HG02970 (cell line): ENCODE results near the gene TANC1.

Source experiments
- ATAC-seq: cut with Tn5 transposase; IDR thresholded peaks from one replicate; pipeline ENCODE4 v1.9.1; 2021; ENCODE audit warnings: mild to moderate bottlenecking, moderate library complexity, moderate number of reproducible peaks; ENCODE audit not compliant: unreplicated experiment, low FRiP score

TANC1 gene

DNA sequence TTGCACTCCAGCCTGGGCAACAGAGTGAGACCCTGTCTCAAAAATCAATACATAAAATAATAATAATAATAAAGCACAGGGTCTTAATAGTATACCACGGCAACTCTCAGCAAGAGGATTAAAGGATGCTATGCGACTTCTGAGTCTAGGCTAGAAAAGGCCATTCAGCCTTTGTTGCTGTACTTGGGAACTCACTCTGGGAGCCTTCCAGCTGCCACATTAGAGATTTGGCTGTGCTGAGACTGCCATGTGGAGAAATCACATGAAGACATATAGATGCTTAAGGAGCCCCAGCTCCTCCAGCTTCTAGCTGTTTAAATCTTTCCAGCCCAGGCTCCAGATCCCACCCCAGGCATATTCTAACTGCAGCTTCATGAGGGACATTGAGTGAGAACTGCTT is 8.2 kb upstream of the TANC1 start:
- ATAC-seq: no peak

DNA sequence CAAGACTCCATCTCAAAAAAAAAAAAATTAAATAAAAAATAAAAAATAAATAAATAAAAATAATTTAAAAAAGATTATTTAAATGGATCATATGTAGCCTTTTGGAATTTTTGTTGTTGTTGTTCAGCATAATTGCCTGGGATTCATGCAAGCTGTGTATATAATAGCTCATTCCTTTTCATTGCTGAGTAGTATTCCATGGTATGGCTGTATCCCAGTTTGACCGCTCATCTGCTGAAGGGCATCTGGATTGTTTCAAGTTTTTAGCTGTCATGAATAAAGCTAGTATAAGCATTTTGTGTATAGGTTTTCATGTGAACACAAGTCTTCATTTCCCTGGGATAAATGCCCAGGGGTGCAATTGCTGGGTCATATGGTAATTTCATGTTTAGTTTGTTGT is 6.4 kb upstream of the TANC1 start:
- ATAC-seq: no peak

DNA sequence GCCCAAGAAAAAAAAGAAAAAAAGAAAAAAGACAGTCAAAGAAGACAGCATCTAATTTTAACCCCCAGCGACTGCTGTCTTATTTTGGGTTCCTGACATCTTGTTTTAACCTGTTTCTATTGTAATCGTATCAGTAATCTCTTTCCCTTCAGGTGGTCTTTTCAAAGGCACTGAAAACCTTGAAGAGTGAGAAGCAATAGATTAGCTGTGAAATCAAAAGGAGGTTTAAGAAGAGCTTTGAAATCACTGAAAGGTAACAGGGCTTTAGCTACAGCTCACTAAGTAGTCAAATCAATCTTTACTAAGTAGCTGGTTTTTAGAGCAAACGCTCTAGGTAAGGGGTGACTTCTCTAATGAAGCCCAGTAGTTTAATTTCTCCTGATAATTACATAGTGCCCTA is 5.4 kb upstream of the TANC1 start:
- no peak for ATAC-seq

DNA sequence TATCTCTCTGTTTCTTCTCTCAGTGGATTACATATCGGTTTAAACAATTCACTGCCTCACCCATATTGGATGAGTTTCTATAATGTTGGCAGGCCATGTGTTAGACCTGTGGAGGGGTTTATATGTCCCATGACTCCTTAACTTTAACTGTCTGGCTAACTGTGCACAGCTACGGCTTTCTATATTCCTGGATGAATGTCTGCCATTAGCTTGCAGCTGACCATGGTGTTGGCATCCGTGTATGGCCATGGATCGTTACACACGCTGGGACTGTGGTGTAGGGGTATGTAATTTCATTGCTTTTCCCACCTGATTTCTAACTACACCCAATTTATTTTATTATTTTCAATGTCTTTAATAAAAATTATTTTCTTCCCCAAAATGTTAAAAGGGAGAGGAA is 3.3 kb upstream of the TANC1 start:
- ATAC-seq: no peak

DNA sequence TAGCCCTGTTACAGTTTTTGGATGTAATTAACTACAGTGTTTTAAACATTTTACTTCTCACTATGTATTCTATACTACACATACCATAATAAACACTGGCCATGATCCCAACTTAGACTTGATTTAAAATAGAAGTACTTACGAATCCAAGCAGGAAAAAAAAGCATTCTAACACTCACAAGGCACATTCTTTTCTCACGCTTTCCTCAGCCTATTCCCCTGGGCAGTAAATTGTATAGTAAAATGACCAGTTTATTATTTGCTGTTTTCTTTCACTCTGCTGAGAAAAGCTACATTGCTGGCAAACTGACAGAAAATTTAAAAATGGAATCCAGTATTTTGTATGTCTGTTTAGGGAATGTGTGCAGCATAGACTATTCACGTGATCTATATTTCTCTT is 2.8 kb upstream of the TANC1 start:
- ATAC-seq: no peak

DNA sequence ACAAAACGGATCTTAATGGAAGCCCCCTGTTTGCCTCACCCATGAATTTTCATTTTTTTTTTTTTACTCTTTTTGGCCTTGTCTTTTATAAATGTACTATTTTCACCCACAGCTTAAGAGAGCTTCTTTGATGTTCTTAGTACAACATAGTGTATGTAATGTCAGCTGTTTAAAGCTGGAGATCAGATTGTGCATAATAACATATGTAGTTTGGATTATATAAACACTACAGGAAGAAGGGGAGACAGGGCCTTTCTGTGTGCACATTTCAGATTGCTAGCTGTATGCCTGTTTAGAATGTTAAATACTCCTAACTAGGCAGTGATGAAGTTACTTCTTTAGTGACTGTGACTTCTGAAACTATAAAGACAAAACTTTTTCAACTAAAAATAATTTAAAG is 2.1 kb upstream of the TANC1 start:
- no peak for ATAC-seq

DNA sequence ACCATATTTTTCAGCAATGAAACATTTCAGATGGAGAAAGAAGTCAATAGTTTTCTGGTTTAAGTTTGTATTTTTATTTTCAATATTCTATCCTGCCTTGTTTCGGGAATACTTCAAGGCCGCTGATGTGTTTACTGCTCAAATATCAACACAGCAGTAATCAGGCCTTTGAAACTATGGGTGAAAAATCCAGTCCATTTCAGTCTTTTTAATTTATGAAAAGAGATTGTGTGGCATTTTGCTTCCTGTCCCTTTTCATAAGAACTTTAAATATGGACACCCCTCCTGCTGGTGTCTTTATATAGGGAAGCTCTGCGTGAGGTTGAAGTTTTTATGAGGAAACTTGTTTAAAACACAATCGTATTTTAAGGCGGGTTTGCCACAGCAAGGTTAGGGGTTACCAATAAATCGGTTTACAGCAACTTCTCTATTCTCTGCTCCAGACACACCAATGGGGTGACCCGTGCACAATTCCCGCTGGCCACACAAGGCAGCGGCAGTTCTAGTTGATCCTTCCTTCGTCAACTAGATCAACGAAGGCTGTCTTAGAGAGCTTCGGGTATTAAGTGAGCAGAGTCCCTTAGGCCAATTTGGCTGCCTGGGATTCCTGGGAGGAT is 1.2 kb upstream of the TANC1 start:
- no peak for ATAC-seq

DNA sequence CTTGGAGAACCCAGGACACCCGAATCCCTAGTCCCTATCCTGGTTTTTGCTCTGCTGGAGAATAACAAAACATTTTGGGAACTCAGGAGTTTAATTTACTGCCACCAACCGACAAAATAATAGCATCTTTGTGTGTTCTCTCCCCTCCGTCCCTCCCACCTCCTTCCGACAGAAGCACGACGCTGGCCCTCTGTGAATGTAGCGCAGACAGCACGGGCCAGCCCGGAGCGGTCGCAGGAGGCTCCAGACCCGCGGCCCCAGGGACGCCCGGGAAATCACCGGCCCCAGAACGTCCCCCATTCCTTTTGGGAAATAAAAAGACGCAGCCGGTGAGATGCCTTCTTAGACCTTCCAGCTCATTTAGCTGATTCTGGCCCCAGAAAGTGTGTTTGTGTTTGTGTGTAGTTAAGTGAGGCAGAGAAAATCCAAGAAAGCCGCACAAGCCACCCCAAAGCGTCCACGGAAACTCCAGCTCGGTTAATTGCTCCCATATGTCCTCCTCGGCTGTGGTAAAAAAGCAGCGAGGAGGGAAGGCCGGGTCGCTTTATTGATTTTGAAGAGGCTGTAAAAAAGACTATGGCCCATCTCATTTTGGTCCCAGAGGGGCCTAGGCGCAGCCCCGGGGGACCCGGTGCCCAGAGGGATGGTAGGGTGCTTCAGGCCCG is 577 bp upstream of the TANC1 start:
- ATAC-seq: no peak

DNA sequence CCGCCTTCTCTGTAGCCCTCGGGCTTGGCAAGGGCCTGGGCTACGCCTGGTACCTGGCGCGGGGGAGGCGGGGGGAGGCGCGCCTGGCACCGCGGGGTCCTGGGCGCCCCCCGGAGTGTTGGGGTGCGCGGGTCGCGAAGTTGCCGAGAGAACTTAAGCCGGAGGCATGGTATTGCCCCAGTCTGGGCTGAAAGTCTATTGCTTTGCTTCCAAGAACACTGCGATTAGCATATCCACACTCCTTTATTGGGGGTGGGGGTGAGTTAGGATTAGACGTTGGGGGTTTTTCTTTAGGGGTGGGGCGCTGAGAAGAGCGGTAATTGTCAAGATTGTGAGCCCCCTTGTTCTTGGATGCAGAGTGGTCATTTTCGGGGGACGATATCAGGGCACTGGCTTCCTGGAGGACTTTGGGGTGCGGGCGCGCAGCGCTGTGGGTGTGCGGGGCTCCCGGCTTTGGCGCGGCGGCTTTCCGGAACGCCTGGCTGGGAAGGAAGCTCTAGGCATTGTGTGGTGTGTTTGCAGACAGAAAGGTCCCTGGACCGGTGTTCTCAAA is 798 bp downstream of the TANC1 start:
- ATAC-seq: no peak

DNA sequence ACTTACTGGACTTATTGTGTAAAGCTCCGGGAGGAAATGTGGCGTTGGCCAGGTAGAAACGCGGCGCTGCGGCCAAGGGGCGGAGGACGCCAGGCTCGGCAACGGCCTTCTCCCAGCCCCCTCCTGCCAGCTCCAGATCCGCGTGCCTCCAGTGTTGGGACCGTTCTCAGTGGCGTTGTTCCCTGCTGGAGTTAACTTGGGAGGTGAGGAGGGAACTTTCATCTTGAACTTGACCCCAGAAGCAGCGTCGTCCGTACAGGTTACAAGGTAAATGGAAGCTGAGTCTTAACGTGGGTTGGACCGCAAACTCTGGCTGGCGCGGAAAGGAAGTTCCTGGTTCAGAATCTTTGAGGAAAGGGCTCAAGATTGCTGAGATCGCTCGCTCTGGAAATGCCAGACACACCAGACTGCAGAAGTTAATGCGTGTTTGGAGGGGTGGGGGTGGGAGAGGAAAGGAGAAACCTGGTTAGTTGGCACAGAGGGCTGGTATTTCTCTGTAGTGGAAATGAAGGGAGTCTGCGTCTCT is 1.3 kb downstream of the TANC1 start:
- no peak for ATAC-seq

DNA sequence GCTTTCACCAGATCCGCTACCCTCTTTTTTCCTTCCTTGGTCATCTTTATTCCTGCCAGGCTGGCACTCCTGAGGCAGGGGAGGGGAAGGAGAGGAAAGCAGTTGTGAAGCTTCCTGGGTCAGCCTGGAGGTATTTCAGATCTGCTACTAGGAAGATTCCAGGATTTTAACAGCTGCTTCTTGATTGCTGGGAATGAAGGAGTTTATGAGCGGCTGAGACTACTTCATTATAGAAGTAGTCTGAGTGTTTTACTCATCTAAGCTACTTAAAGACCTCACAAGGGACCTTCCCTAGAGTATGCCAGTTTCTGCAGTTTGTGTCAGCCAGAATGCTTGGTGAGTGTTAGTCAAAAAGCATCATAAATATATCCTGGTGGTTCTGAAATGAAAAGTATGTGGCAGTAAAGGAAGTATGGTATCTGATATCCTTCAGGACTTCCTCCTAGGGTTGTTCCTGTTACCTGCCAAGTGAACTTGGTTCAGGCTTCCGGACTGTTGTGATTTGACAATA is 1.9 kb downstream of the TANC1 start:
- no peak for ATAC-seq

DNA sequence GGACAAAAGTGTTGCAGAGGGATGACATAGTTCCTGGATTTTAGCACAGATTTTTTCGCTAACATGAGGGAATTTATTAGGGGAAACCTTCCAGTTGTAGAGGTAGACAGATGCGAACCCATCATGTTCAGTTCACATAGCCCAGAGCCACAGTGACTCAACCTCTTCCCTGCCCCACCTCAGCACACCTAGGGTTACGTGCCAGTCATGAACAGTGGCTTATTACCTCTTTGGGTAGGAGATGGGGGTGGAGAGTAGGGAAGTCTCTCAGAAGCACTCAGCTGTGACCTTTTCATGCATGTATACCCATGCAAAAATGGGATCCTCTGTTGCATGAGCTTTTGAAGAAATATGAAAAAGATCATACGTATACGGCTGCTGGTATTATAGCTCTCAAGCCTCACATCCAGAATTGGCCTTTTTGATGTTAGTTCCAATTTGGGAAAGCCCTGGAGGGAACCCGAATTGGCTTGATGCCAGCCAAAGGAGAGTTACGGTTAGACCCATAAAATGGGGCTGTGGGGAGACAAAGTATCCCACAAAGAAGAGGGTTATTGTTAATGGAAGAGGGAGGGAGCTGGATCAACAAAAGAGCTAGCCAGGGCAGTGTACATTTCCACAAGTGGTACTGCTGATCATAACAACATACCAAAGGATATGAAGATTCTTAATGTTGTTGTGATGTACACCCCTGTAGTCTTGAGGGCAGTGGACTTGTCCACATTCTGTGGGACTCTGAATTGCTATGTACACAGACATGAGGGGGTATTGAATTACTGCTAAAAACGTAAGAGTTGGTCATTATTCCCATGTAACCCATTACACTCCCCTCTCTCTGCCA is 4.9 kb downstream of the TANC1 start:
- ATAC-seq: no peak

DNA sequence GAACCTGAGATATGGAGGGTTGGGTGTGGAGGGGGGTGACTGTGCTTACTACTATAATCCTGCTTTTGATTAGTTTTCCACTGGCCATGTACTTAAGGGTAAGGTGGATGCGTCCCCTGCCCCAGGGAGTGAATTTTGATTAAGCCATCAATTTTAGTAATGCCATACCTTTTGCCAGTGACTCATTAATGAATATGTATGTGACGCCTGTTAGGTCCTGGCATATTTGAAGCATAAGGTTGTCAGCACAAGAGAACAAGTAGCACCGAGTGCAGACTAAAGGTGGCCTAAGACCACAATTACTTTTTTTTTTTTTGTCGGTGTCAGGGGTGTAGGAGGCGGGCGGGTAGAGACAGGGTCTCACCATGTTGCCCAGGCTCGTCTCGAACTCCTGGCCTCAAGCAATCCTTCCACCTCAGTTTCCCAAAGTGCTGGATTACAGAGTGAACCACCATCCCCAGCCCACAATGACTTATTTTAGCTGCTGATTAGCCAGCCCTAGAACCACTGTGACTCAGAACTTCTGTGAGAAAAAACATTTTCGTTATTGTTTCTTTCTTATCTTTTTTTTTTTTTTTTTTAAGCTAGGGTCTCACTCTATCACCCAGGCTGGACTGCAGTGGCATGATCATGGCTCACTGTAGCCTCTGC is 7.0 kb downstream of the TANC1 start:
- no peak for ATAC-seq

DNA sequence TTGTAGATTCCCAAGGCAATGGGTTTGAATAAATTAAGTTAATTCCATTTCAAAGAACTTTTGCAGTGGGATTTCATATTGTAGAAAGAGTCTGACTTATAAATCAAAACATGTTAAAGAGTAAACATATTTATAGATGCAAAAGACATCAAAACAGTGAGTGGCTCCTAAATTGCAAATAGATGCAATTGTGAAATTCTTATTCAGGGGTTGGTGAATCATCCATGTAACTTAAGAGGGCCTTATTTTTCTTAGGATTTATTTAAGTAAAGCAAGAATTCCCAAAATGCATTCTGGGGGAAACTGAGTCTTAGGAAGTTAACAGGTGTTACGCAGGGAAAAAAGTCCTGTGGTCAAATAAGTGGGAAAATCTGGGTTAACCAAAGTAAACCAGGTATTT is 11.3 kb downstream of the TANC1 start:
- no peak for ATAC-seq

DNA sequence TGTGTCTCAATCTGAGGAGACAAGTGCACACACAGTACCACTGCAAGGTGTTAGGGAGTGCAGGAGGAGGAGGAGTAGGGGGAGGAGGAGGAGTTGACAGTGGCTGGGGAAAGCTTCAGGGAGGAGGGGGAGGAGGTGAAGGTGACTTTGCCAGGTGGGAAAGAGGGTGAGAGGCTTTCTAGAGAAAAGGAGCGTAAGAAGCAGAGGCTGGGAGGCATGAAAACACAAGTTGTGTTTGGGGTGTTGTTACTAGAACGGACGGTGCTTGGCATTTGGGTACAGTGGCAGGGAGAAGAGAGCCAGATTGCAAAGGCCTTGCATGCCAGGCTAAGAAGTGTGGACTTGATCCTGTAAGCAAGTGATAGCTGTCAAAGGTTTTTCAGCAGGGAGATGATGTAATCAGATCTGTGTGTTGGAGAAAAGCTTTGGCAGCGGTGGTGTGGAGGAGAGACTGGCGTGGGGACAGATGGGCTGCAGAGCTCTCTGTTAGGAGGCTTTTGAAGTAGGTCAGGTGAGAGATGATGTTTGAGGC is 16.2 kb downstream of the TANC1 start:
- ATAC-seq: no peak

DNA sequence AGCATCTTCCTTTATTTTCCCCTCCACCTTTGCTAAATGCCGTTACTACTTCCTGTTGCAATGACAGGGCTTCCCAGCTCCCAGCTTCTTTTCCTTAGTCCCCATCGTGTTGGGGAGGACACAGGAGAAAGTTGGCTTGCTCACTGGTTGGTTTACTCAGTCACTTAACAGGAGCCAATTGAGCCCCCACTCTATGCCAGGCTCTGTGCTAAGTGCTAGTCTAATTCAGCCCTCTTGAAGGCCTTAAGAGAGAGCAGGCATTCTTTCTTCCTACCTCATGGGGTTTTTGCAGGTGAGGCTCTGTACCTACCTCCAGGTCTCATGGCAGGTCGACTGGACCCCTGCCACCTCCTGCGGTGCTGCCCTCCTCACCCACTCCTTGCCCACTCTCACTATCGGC is 20.1 kb downstream of the TANC1 start:
- no peak for ATAC-seq

DNA sequence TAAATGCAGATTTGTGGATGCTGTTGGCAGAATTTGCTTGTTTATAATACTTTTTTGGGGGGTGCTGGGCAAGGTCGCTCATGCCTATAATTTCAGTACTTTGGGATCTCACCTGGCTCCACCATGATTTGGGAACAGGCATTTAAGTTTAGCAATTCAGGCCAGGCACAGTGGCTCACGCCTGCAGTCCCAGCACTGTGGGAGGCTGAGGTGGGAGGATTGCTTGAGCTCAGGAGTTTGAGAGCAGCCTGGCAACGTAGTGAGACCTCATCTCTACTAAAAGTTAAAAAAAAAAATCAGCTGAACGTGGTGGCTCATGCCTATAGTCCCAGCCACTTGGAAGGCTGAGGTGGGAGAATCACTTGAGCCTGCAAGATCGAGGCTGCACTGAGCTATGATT is 20.7 kb downstream of the TANC1 start:
- ATAC-seq: no peak

DNA sequence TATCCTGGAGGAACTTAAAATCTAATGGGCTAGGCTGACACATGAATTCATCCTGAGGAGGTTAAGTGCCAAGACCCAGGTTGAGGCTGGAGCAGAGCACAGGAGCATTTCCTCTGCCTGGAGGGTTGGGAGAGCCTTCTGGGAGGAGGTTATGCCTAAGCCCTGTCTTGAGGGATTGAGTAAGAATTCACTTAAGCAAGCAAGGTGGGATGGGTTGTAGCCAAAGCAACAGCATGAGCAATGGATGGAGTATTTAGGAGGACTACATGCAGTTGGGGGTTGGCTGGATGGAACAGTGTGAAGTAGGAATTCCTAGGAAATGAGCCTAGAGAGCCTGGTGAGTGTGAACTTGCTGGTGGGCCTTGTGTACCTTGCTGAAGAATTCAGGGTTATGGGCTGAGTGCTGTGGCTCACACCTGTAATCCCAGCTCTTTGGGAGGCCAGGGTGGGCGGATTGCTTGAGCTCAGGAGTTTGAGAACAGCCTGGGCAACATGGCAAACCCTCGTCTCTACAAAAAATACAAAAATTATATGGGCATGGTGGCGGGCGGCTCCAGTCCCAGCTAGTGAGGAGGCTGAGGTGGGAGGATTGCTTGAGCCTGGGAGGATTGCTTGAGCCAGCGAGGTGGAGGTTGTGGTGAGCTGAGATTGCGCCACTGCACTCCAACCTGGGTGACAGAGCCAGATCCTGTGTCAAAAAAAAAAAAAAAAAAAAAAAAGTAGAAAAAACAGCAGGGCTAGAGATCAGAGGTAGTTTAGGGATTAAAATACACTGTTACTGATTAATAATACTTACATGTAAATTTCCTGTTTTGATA is 22.2 kb downstream of the TANC1 start:
- ATAC-seq: no peak

DNA sequence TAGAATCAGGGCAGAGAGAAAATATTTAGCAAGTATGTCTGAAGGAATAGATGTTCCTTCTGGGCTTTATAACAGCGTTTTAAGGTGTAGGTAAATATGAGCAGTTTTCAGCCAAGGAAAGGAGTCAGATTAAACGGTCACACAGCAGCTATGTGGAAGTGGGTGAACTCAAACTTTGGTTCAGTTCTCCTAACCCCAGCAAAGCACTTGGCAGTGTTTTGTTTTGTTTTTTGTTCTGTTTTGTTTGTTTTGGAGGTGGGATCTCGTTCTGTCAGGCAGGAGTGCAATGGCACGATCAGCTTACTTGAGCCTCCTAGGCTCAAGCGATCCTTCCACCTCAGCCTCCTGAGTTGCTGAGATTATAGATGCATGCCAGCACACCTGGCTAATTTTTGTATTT is 24.6 kb downstream of the TANC1 start:
- no peak for ATAC-seq
